Astrocyte (in vitro differentiated cells and primary cell): Measurements from ENCODE around the gene ZIC1.
A peak's percentile ranks its signal among the peaks of the same experiment; 100 is the strongest.

Experiments
- EZH2 ChIP-seq: IDR thresholded peaks from 2 replicates; pipeline ENCODE4 v1.6.1; 2012; ENCODE audit warnings: mild to moderate bottlenecking, low read length, inconsistent platforms; ENCODE audit not compliant: insufficient read depth
- TF ChIP-seq, protein P1 (sequence below): IDR thresholded peaks from 2 replicates; pipeline ENCODE4 v1.5.1; 2011; ENCODE audit warnings: low read depth, mild to moderate bottlenecking, inconsistent platforms, low read length, moderate library complexity; ENCODE audit not compliant: insufficient read depth

DNA sequence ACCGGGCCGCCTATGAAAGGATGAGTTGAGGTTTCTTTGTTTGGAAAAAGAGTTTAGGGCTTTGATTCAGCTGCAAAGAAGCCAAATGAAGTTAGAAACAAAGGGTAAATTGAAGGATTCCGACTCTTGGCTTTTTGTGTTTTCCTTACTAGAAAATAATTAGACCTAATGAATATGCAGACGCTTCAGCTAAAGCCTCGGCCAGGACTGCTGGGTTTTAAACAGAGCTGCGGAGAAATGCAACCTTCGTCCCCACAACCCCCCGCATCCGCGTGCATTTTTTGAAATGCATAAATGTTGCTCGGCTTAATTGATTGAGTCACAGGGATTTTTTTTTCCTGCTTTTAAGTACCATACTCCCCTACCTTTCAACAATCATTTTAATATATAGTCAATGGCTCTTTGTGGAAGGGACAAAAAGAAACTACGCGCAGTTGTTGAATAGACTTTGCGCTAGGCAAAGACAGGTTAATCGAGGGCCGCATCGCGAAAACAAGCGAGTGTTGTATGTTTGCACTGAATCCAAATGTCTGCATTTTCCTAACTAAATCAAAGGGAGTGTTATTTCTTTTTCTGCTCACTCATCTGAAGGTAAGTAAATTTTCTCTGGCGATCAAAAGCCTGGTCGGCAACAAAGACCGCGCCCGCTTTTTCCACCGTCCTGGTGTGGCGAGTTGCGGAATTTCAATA, 1.5 kb upstream of the ZIC1 start:
- TF ChIP-seq, protein P1, sequence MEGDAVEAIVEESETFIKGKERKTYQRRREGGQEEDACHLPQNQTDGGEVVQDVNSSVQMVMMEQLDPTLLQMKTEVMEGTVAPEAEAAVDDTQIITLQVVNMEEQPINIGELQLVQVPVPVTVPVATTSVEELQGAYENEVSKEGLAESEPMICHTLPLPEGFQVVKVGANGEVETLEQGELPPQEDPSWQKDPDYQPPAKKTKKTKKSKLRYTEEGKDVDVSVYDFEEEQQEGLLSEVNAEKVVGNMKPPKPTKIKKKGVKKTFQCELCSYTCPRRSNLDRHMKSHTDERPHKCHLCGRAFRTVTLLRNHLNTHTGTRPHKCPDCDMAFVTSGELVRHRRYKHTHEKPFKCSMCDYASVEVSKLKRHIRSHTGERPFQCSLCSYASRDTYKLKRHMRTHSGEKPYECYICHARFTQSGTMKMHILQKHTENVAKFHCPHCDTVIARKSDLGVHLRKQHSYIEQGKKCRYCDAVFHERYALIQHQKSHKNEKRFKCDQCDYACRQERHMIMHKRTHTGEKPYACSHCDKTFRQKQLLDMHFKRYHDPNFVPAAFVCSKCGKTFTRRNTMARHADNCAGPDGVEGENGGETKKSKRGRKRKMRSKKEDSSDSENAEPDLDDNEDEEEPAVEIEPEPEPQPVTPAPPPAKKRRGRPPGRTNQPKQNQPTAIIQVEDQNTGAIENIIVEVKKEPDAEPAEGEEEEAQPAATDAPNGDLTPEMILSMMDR, result no peak
- peak; percentile 47 for TF ChIP-seq EZH2
